Stimulated activated CD4-positive, alpha-beta T cell treated with anti-CD3 and anti-CD28 coated beads, Interleukin-12 subunit alpha, Interleukin-12 subunit beta, amount 100 ng/mL, for 4 hours (primary cell): Measurements from ENCODE around the gene CHEK1.
"Not testable (repeated sequence)": the region's sequence is repeated elsewhere in the genome, so short reads cannot be mapped to it uniquely, and the experiment has no call there.

Experiments used
- DNase-seq: peaks from one replicate; pipeline ENCODE4 v3.0.0-alpha.2; 2020

Gene CHEK1

GRCh38 chr11:125701858-125702621 is 77.1 kb downstream of the CHEK1 start:
- DNase-seq = no peak

- not testable (repeated sequence) for DNase-seq
These were observed 79.7 kb downstream of the CHEK1 start for GRCh38 chr11:125704686-125705085.

- DNase-seq = no peak
These were observed 95.8 kb downstream of the CHEK1 start for GRCh38 chr11:125720781-125721180.

GRCh38 chr11:125724125-125724524 is 99.2 kb downstream of the CHEK1 start:
- DNase-seq = no peak
